ENCODE data around the gene DPEP3.
A peak's percentile ranks its signal among the peaks of the same experiment; 100 is the strongest.
"Not testable (repeated sequence)": the region's sequence is repeated elsewhere in the genome, so short reads cannot be mapped to it uniquely, and the experiment has no call there.

DPEP3 gene

DNA sequence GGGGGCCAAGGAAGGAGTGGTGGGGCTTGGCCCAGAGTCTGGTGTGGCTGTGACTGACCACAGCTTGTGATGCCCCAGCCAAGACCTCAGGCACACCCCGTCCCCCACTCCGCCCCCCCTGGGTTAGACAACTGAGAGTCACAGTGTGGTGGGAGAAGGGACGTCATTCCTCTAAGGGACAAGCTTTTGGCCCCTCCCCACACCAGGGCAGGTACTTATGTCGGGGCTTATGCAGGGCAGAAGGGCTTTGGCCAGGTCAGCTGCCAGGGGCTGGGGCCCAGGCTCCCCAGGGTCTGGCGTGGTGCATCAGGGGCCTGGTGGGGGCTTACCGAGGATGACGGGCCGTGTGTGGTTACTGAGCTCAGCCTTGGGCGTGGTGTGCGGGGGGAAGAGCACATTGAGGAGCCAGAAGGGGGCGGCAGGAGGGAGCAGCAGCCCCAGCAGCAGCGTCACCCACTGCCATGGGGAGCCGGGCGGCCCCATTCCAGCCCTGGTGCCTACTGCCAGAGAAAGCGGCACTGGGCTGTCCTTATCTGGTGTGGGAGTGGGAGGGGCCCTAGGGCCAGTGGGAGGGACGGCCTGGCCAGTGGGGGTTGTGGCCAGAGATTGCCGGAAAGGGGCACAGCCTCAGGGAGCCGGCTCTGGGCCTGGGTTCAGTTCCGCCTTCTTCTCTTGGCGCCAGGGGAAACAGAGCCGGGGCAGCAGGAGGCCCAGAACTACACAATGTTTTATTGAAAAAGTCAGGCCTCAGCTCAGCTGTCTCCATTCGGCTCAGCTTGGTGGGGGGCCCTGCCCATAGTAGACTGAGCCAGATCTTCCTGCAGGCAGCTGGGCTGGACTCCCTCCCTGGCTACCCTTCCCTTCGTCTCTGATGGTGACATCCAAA lies 36.4 kb downstream of the DPEP3 start, which contains the start of gene LCAT:
TSS of gene LCAT (minus strand) at position 502 of the 886 bp plus-strand sequence. CDS start at position 483, 19 bp downstream.
- no peak for DNase-seq

DNA sequence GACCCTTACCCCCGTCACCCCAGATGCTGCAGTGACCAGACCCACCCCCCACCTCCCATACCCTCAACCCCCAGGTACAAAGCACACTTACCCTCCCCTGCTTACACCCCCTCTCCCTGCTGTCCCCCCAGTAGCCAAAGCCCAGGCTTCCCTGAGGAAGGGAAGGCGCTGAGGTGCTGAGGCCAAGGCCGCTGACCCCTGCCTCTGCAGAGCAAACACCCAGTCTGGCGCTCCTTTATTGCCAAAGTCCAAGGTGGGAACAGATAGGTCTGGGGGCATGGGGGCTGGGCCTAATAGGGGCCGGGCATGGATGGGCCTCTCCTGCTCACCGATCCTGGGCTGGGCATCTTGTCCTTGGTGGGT lies 37.1 kb downstream of the DPEP3 start:
- no peak for DNase-seq

DNA sequence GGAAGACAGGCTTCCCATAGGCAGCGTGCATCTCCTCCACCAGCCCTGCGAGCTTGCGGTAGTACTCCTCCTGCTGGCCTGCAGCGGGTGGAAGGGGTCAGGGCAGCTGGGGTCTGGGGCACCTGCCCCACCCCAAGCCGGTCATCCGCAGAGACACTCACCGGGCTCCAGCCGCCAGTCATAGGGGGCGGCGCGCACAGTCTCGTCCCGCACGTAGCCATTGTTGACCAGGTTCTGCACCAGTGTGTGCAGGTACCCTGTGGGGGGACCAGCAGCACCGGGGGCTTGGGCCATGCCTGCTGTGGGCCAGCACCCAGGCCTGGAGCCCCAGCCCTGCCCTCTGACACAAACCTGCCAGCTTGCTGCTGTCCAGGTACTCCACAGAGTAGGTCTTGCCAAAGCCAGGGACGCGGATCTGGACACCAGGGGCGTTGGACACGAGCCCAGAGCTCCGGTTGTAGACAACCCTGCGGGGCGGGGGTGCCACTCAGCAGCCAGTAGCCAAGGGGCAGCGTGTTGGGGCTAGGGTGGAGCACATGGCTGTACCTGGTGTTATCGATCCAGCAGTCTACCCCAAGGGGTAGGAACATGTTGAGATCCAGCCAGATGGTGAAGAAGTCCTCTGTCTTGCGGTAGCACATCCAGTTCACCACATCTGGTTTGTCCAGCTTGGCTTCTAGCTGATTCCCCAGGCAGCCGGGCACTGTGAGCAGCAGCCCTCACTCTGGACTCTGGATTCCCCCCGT lies 37.6 kb downstream of the DPEP3 start:
- DNase-seq: no peak

DNA sequence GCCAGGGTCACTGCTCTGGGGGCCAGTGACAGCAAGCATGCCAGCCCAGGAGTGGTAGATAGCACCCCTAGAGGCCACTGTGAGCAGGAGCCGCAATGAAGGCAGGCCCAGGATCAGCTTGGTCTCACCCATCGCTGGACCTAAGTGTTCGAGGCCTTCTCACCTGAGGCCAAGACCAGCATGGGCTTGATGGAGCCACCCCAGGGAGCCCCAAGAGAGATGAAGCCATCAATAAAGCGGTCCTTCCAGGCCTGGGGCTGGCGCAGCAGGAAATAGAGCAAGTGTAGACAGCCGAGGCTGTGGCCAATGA lies 38.1 kb downstream of the DPEP3 start:
- DNase-seq: peak; percentile 52

GRCh38 chr16:67941469-67942199 lies 38.7 kb downstream of the DPEP3 start:
- DNase-seq: no peak

GRCh38 chr16:67940446-67941089 lies 39.7 kb downstream of the DPEP3 start:
- no peak for DNase-seq

GRCh38 chr16:67939507-67940445 lies 40.5 kb downstream of the DPEP3 start:
- DNase-seq: no peak

DNA sequence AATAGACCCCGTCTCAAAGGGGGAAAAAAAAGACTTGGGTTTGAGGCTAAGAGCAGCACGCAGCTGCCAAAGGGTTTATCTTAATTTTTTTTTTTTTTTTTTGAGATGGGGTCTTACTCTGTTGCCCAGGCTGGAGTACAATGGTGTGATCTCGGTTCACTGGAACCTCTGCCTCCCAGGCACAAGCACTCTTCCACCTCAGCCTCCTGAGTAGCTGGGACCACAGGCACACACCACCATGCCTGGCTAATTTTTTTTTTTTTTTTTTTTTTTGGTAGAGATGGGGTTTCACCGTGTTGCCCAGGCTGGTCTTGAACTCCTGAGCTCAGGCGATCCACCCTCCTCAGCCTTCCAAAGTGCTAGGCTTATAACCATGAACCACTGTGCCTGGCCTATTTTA lies 42.6 kb downstream of the DPEP3 start:
- not testable (repeated sequence) for DNase-seq

- peak; percentile 96 for DNase-seq
Observed at GRCh38 chr16:67936880-67937605, 43.3 kb downstream of the DPEP3 start.

DNA sequence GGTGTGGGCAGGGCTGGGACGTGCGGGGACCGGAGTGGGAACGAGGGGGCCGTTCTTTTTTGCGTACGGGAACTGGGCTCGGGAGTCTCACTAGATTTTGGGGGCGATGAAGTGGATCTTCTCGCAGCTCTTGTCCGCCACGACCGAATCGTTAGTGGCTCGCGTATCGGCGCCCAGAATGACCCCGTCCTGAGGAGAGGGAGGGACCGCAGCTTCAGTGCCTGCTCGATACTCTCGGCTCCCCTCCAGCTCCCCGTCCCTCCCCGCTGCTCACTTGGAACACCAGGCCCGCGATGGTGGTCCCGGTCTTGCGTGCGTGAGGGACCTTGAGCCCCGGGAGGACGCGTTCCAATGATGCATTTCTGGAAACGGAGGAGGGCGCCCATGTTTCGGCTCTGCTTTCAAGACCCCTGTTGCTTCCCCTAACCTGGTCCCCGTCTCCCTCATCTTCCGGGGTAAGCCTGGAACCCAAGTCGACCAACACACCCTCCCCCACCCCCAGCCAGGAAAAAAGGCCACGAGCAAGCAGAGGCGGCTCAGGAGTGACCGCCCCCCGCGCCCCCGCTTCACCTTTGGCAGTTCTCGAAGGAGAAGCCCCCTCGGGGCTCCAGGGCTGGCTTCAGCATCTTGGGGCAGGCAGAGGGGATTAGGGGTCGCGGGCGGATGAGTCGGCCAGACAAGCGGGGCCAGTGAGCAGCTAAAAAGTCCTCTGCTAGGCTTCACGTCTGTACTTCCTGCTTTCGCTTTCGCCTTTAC lies 44.0 kb downstream of the DPEP3 start, which contains the start of gene PSMB10:
TSS of gene PSMB10 (minus strand) at position 727 of the 756 bp plus-strand sequence. CDS start at position 626, 101 bp downstream.
- DNase-seq: no peak

DNA sequence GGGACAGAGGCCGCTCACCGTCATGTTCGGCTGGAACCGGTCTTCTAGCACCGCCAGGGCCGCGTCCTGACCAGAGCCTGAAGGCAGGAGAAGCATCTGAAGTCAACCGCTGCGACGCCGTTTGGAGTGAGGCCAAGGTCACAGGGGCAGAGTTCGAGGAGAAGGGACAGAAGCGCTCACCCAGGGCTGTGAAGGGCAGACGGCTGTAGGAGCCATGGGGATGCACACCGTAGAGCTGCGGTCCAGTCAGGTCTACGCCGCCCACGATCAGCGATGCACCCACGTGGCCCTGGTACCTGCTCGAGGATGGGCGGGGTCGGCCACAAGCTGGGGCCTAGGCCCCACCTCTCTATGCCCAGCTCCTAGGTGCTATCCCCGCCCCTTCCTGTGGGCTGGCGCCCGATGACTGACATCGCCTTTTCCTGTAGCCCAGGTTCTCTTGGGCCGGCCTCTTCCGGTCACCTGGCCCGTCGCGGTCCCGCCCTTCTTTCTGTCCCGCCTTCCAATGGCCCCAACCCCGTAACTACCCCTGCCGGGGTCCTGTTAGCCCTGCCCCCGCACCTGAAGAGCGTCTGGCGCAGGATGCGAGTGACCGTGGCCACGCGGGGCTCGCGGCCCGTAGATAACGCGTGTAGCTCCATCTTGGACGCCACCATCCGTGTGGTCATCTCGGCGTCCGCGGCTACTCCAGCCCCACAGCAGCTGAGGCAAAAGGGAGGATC lies 44.7 kb downstream of the DPEP3 start:
- peak; percentile 90 for DNase-seq

- DNase-seq: no peak
Observed at GRCh38 chr16:67935101-67935401, 45.2 kb downstream of the DPEP3 start.

GRCh38 chr16:67934306-67935100 lies 45.8 kb downstream of the DPEP3 start:
- DNase-seq: no peak

- no peak for DNase-seq
Observed at GRCh38 chr16:67933805-67934204, 46.5 kb downstream of the DPEP3 start.

- DNase-seq: no peak
Observed at GRCh38 chr16:67932462-67932840, 47.8 kb downstream of the DPEP3 start.

DNA sequence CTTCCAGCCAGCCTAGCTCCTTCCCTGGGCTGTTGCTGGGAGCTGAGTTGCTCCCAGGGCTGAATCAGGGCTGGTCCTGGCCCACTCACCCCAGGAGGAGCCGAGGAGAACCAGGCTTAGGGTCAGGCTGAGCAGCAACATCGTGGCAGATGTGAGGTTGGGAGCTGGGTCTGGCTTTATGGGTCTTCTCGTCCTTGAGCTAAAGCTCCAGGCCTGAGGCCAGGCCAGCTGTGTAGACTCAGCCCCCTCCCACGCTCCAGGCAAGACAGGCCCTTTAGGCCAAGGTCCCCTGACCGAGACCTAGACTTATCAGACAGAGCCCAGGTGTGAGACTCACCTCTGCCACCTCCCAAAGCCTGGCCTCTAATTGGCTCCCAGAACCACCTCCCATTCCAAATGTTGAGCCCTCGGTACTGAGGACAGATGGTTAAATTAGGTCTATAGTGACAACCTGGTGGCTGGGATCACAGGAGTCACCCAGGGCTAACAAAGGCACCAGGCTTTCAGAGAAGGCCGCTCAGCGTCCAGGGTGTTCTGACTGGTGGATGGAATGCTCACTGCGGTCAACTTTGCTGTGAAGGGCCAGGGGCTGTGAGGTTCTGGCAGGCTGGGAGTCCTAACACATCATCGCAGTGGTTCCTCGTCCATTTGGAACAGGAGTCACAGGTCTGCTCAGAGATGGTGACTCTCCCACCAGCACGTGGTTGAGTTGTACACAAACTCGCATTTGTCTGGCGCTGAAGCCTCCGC lies 48.4 kb downstream of the DPEP3 start, which contains the start of gene CTRL:
TSS of gene CTRL (minus strand) at position 151 of the 750 bp plus-strand sequence. CDS start at position 141, 10 bp downstream.
- no peak for DNase-seq

DNA sequence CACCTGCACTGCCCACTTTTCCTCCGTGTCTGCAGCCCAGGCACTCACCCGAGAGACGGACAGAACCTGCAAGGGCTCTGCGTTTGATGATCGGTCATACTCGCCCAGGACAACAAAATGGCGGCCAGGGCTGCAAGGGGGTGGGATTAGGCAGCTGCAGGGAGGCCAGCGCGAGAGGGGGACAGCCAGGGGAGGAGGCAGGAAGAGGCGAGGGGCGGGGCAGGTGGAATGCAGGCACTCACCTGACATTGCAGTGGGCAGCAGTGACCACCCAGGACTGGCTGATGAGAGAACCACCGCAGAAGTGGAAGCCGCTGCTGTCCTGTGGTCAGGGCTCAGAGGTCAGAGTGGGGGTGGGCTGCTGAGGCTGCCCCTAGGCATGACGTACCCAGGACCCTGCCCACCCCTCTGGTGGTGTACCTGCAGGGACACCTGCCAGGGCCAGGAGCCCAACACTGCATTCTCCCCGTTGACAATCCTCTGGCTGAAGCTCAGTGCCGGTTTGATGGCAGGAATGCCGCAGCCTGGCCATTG lies 49.6 kb downstream of the DPEP3 start:
- DNase-seq: no peak

GRCh38 chr16:67930191-67930590 lies 50.1 kb downstream of the DPEP3 start:
- no peak for DNase-seq
